Activated CD4-positive, alpha-beta T cell treated with anti-CD3 and anti-CD28 coated beads, Interleukin-2, amount 10 ng/mL, durations not matched to agents 24 days and 14 days (primary cell): ENCODE data around the gene GHITM. TPM values are rescaled to one million over a fixed set of nuclear protein-coding genes. Genes with fewer than 3 reads are reported as not detected.
"Not testable (repeated sequence)": the region's sequence is repeated elsewhere in the genome, so short reads cannot be mapped to it uniquely, and the experiment has no call there.

ENCODE experiments used
- DNase-seq: peaks from one replicate; pipeline ENCODE4 v3.0.0; 2022
- H3K27ac Mint-ChIP-seq: one replicate; pipeline ENCODE4 v1.8.0; 2022; ENCODE audit warnings: mild to moderate bottlenecking, mixed read lengths
- H3K27me3 Mint-ChIP-seq: one replicate; pipeline ENCODE4 v1.8.0; 2022; ENCODE audit warnings: mixed read lengths
- H3K36me3 Mint-ChIP-seq: one replicate; pipeline ENCODE4 v1.8.0; 2022; ENCODE audit warnings: low read depth, mild to moderate bottlenecking, mixed read lengths
- H3K4me1 Mint-ChIP-seq: one replicate; pipeline ENCODE4 v1.8.0; 2021; ENCODE audit warnings: mixed read lengths
- H3K4me3 Mint-ChIP-seq: one replicate; pipeline ENCODE4 v1.8.0; 2022; ENCODE audit warnings: mild to moderate bottlenecking, moderate library complexity, mixed read lengths
- H3K9me3 Mint-ChIP-seq: one replicate; pipeline ENCODE4 v1.8.0; 2021; ENCODE audit warnings: mixed read lengths
- intact Hi-C: fragments of 100-400 bp; cut with micrococcal nuclease; formaldehyde crosslinking; loops from one replicate; pipeline ENCODE4 v1.15.1; 2023
- total RNA-seq: library from RNA; stranded (reverse); gene quantifications from 2 replicates; pipeline ENCODE4 v1.2.3, GENCODE V29; 2022

Gene GHITM, protein sequence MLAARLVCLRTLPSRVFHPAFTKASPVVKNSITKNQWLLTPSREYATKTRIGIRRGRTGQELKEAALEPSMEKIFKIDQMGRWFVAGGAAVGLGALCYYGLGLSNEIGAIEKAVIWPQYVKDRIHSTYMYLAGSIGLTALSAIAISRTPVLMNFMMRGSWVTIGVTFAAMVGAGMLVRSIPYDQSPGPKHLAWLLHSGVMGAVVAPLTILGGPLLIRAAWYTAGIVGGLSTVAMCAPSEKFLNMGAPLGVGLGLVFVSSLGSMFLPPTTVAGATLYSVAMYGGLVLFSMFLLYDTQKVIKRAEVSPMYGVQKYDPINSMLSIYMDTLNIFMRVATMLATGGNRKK
- total RNA-seq: 145 and 148 TPM in 2 replicates

DNA sequence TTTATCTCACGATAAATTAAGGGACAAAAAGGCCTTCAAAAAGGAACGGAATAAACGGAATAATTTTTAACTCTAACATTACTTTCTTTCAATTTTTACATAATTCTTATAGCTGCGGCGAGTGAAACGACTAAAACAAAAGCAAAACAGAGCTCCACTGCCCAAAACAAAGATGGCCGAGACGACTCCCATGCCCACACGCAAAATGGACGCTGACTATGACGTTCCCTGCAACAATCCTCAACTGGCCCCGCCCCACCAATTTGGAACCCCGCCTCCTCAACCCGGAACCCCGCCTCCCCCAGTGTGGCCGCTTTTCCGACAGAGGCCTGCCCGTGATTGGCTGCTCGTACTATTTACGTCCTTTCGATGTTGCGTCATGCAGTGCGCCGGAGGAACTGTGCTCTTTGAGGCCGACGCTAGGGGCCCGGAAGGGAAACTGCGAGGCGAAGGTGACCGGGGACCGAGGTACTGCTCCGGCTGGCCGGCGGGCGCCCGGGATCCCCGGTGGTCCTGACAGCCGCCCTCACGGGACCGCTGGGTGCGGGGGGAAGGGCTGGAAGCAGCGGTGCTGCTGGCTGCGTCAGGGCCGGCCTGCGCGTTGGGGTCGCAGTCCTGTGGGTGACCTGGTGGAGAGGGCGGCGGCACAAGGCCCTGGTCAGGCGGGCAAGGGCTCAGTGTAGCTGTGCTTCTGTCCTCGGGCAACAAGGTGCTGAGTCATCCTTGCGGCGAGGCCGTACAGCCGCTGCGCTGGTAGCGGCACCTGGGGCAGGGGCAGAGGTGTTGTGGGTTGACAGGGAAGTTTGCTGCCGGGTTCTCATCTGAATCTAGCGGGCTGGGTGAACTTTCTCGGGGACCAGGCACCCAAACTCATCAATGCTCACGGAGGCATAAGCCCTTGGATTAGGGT, at the start of gene GHITM:
Gene GHITM (plus strand): TSS at position 384 of the 910 bp plus-strand sequence. CDS start 1,992 bp downstream, outside the sequence.
- no peaks in the 10 kb centered on the region for H3K9me3 Mint-ChIP-seq
- H3K27ac Mint-ChIP-seq: peak within 1 kb of the TSS; percentile 97
- peak within 1 kb of the TSS; percentile 97 for H3K4me3 Mint-ChIP-seq
- H3K4me1 Mint-ChIP-seq: peaks cover 25% of the 10 kb centered on the region
- peak; percentile 100 for DNase-seq
- intact Hi-C loops: loop anchor here (1.0 kb wide), 1 partner anchor 190 kb away; no protein-coding TSS in a partner anchor
- peaks cover 7% of the 10 kb centered on the region for H3K27me3 Mint-ChIP-seq
- peaks cover 27% of the 10 kb centered on the region for H3K36me3 Mint-ChIP-seq

DNA sequence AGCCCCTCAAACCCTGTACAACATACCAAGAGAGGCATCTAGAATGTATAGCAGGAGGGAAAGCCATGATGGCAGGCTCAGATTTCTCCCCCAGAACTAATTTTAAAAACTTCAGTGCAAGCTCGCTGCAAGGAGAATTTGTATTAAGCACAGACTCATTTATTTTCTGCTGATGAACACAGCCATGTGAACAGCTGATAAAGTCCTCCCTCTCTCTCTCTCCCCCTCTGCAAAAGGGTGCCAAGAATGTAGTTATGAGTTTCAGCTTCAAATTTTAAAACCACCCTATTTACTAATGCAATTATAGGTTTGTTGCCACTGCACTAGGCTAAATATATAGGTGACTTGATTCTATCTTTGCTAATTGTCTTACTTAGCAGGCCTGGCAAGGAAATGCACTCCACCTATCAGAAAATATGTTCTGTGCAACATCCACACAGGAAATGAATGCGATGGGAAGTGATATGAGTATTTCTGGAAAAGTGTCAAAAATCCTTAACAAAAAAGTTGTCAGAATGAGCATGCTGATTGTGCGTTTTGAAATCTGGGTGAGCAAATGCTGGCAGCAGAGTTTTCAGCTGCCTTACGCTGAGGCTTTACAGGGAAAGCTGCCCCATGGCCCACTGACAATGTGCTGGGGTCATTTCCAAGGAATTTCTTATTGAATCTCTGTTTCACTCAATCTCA, 43.4 kb upstream of the GHITM start:
- H3K9me3 Mint-ChIP-seq: no peaks in the 10 kb centered on the region
- no peaks in the 10 kb centered on the region for H3K36me3 Mint-ChIP-seq
- no peak overlapping the region for H3K4me3 Mint-ChIP-seq
- no peak for DNase-seq
- H3K27ac Mint-ChIP-seq: no peak overlapping the region
- H3K4me1 Mint-ChIP-seq: no peaks in the 10 kb centered on the region
- intact Hi-C loops: no loop called here
- peaks cover 12% of the 10 kb centered on the region for H3K27me3 Mint-ChIP-seq

DNA sequence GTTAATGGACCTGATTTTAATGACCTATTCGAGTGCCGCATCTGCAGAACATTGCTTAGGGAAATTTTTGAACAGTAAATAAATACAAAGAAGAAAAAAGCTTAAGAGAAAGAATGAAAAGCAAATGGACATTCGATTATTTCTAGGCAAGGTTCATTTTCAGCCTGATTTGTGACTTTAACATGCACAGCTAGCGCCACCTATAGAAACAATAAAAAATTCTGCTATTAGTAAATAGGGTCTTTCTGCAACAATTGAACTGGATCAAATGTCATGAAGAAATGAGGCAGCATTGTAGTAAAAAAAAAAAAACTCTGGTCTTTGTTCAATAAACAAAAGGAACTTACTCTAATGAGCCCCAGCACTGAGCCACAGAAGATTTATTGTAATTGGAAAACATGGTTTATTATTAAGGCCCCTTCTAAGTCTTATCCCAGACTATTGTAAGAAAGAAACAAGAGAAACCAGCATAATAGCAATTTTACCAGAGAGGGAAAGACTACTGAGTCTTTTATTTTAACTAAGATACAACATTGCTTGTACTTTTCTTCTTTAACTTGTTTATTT, 41.4 kb upstream of the GHITM start:
- Mint-ChIP-seq H3K27me3 (peaks cover 17% of the 10 kb centered on the region), H3K4me3 (no peak overlapping the region), H3K27ac (no peak overlapping the region), H3K4me1 (no peaks in the 10 kb centered on the region), H3K9me3 (no peaks in the 10 kb centered on the region), H3K36me3 (no peaks in the 10 kb centered on the region)
- no peak for DNase-seq
- intact Hi-C loops: no loop called here

DNA sequence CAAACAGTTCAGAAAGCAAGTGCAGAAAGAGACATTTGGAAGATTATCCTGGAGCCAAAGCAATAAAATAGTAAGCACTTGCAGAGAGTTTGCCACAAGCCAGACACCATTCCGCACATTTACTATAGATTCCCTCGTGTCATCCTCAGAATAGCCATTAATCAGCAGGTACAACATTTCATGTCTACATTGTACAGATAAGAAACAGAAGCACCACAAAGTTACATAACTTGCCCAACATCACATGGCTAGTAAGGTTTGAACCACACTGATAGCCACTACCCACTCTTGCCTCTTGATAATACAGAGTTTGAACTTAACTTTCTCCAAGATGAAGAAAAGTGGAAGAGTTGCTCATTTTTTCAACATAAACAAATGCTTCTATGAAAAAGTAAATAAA, 40.6 kb upstream of the GHITM start:
- Mint-ChIP-seq H3K27me3 (peaks cover 17% of the 10 kb centered on the region), H3K4me3 (no peak overlapping the region), H3K4me1 (no peaks in the 10 kb centered on the region), H3K9me3 (no peaks in the 10 kb centered on the region), H3K27ac (no peak overlapping the region), H3K36me3 (no peaks in the 10 kb centered on the region)
- DNase-seq: no peak
- intact Hi-C loops: no loop called here

DNA sequence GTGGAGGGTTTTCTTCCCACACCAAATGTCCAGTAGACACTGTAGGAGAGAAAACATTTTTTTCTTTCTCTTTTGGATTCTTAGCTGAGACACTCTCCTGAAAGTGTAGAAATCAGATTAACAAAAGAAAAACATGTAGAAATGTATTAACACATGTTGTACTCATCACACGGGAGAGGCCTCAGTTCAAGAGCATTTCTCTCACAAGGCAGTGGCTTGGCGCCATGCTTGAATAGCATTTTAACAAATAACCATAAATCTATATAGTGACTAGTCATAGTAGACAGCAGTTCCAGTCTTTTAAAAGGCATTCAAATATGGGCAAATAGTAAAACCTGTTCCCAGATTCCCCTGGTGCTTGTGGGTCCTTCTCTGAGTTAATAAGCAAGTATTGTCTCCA, 38.3 kb upstream of the GHITM start:
- Mint-ChIP-seq H3K36me3 (no peaks in the 10 kb centered on the region), H3K27me3 (peaks cover 17% of the 10 kb centered on the region), H3K4me1 (no peaks in the 10 kb centered on the region), H3K4me3 (no peak overlapping the region), H3K27ac (no peak overlapping the region), H3K9me3 (no peaks in the 10 kb centered on the region)
- DNase-seq: no peak
- intact Hi-C loops: no loop called here

DNA sequence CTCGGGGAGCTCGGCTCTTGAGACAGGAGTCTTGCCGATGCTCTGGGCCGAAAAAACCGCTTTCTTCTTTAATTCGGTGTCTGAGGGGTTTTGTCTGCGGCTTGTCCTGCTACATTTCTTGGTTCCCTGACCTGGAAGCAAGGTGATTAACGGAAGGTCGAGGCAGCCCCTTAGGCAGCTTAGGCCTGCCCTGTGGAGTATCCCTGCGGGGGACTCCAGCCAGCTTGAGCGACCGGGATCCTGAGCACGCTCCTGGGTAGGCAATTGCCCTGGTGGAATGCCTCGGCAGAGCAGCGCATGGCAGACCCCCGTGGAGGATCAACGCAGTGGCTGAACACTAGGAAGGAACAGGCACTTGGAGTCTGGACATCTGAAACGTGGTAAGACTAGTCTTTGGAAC, 30.5 kb upstream of the GHITM start:
- DNase-seq: no peak
- no peaks in the 10 kb centered on the region for H3K36me3 Mint-ChIP-seq
- no peak overlapping the region for H3K27ac Mint-ChIP-seq
- no peak overlapping the region for H3K4me3 Mint-ChIP-seq
- H3K4me1 Mint-ChIP-seq: no peaks in the 10 kb centered on the region
- intact Hi-C loops: no loop called here
- no peaks in the 10 kb centered on the region for H3K9me3 Mint-ChIP-seq
- H3K27me3 Mint-ChIP-seq: no peaks in the 10 kb centered on the region

DNA sequence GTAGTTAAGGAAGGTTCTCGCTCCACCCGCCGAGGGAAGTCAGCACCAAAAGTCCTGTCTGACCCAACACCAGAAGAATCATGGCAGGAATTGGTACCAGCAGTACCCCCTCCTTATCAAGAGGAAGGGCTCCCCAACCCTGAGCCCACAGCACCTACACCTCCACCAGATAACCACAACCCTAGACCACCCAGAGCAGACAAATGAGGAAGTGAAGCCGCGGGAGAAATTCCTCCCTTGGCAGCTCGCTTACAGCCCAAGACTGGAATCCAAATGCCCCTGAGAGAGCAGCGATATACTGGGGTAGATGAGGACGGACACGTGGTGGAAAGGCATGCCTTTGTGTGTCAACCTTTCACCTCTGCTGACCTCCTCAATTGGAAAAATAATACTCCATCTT, 29.5 kb upstream of the GHITM start:
- H3K4me3 Mint-ChIP-seq, DNase-seq, H3K36me3 Mint-ChIP-seq, intact Hi-C loops, H3K27me3 Mint-ChIP-seq, H3K27ac Mint-ChIP-seq, H3K9me3 Mint-ChIP-seq, H3K4me1 Mint-ChIP-seq: not testable (repeated sequence)

DNA sequence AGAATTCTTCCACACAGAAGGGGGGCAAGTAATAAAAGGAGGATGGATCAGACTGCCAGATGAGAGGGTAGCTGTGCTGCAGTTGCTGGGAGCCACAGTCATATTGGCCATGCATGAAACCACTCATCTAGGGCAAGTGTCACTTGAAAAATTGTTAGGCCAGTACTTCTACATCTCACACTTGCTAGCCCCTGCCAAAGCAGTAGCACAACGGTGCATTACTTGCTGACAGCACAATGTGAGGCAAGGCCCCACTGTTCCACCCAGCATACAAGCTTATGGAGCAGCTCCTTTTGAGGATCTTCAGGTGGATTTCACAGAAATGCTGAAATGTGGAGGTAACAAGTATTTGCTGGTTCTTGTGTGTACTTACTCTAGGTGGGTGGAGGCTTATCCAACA, 25.8 kb upstream of the GHITM start:
- DNase-seq, H3K27me3 Mint-ChIP-seq, H3K9me3 Mint-ChIP-seq, H3K4me1 Mint-ChIP-seq, intact Hi-C loops, H3K4me3 Mint-ChIP-seq, H3K27ac Mint-ChIP-seq, H3K36me3 Mint-ChIP-seq: not testable (repeated sequence)

DNA sequence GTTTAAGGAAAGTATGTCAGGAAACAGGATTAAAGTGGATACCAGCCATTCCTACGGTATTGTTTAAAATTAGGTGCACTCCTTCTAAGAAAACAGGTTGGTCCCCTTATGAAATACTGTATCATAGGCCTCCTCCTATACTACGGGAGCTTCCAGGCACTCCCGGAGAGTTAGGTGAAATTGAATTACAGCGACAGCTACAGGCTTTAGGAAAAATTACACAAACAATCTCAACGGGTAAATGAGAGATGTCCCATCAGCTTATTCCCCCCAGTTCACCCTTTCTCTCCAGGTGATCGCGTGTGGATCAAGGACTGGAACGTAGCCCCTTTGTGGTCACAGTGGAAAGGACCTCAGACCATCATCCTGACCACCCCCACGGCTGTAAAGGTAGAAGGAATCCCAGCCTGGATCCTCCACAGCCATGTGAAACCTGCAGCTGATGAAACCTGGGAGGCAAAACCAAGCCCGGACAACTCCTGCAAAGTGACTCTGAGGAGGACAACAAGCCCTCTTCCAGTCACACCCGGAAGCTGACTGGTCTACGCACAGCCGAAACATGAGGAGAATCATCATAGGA, 25.1 kb upstream of the GHITM start:
- intact Hi-C loops: no loop called here
- Mint-ChIP-seq H3K27me3 (no peaks in the 10 kb centered on the region), H3K4me3 (no peak overlapping the region), H3K36me3 (no peaks in the 10 kb centered on the region), H3K9me3 (no peaks in the 10 kb centered on the region), H3K27ac (no peak overlapping the region), H3K4me1 (no peaks in the 10 kb centered on the region)
- DNase-seq: no peak

DNA sequence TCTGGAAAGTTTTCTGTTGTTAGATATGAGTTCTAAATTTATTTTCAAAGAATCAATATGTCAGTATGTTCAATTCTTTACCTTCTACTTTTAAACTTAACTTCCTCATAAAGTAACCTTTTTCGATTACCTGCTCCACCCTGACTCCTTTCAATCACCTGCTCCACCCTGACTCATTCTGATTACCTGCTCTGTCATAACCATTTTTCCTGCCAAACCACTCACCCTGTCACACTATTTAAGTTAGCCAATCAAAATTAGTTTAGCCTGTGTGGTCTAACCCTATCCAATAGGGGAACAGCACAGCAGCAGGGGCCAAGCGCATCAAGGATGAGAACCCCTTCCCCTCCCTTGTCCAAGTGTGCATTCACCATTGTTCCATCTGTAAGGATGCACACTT, 22.1 kb upstream of the GHITM start:
- H3K9me3 Mint-ChIP-seq, H3K4me3 Mint-ChIP-seq, DNase-seq, H3K36me3 Mint-ChIP-seq, H3K27ac Mint-ChIP-seq, H3K4me1 Mint-ChIP-seq, intact Hi-C loops: not testable (repeated sequence)
- peaks cover 10% of the 10 kb centered on the region for H3K27me3 Mint-ChIP-seq

DNA sequence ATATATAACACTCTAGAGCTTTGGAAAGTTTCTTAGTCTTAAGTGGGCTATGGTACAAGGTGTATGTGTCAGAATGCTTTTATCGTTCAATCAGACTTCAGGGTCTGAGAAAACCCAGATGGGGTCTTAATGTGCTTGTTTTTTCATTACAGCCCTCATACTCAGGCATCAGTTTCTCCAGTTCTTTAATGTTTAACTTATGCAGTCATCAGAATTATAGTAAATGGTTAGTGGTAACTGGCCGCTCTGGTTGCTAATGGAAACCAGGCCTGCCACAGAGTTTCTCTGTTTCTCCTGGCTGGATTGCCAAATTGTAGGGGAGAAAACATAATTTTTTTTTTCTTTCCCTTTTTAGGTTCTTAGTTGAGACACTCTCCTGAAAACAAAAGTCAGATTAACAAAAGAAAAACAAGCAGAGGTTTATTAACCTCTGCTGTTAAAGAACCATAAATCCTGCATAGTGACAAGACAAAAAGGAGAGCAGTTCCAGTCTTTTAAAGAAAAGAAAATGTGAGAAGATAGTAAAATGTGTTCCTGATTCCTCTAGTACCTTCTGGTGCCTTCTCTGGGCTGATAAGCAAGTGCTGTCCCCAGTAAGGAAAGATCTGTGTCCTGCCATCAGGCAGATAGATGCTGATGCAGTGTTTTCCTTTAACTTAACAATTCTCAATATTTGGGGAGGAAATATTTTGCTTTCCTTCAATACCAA, 21.5 kb upstream of the GHITM start:
- no peak overlapping the region for H3K4me3 Mint-ChIP-seq
- peaks cover 12% of the 10 kb centered on the region for H3K27me3 Mint-ChIP-seq
- no peak overlapping the region for H3K27ac Mint-ChIP-seq
- DNase-seq: no peak
- H3K36me3 Mint-ChIP-seq: no peaks in the 10 kb centered on the region
- no peaks in the 10 kb centered on the region for H3K9me3 Mint-ChIP-seq
- intact Hi-C loops: no loop called here
- H3K4me1 Mint-ChIP-seq: no peaks in the 10 kb centered on the region

DNA sequence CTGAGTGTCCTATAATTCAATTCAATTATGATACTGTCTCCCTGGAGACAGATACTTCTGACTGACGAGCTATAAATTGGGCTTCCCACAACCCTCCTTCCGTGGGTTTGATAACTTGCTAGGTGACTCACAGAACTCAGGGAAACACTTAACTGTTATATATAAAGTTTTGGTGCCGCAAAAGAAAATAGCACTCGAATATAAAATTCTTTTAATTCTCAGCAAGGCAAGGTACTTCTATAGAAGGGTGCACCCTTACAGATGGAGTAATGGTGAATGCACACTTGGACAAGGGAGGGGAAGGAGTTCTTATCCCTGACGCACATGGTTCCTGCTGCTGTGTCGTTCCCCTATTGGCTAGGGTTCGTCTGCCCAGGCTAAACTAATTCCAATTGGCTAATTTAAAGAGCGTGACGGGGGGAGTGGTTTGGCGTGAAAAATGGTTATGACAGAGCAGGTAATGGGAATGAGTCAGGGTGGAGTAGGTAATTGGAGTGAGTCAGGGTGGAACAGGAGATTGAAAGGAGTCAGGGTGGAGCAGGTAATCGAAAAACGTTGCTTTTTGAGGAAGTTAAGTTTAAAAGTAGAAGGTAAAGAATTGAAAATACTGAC, 20.8 kb upstream of the GHITM start:
- H3K36me3 Mint-ChIP-seq: no peaks in the 10 kb centered on the region

DNA sequence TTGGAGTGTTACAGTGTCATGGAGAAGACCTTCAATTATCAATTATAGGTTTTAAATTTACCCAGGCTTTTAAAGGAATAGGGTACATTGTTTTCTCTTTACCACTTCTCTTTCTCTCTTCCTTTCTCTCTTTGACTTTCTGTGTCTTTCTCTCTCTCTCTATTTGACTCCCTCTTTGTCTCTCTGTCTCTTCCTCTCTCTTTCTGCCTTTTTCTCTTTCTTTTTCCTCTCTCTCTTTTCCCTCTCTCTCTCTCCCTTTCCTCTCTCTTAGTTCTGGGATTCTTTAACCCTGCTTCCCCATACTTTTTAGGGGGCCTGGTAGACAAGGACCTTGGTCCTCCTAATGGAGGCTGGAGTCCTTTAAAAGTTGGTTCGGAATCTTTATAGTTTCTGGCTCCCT, 15.9 kb upstream of the GHITM start:
- DNase-seq: no peak
- Mint-ChIP-seq H3K27me3 (peaks cover 14% of the 10 kb centered on the region), H3K4me1 (no peaks in the 10 kb centered on the region), H3K27ac (no peak overlapping the region), H3K36me3 (no peaks in the 10 kb centered on the region), H3K9me3 (peaks cover 12% of the 10 kb centered on the region), H3K4me3 (no peak overlapping the region)
- intact Hi-C loops: no loop called here

More for the DNA sequence above, 20.8 kb upstream of the GHITM start:
- Mint-ChIP-seq H3K9me3 (no peaks in the 10 kb centered on the region), H3K27ac (no peak overlapping the region), H3K4me1 (no peaks in the 10 kb centered on the region), H3K4me3 (no peak overlapping the region), H3K27me3 (peaks cover 12% of the 10 kb centered on the region)
- intact Hi-C loops: no loop called here
- no peak for DNase-seq
